Loucy (cell line): ENCODE data around the gene FRAS1.

Experiments
- CTCF ChIP-seq: fragments of 200-600 bp; sonication (generic); conservative IDR thresholded peaks from 2 replicates; pipeline ENCODE4 v1.5.1; 2014; ENCODE audit warnings: mild to moderate bottlenecking, antibody characterized with exemption, low read length
- EZH2phosphoT487 ChIP-seq: fragments of 200-600 bp; IDR thresholded peaks from 2 replicates; pipeline ENCODE4 v1.6.1; 2018; ENCODE audit warnings: antibody characterized with exemption, mild to moderate bottlenecking, moderate library complexity, borderline replicate concordance

GRCh38 chr4:78143634-78144033, 86.5 kb downstream of the FRAS1 start:
- TF ChIP-seq CTCF, result no peak
- no peak for TF ChIP-seq EZH2phosphoT487
